Measurements from ENCODE around the gene PKP4.

PKP4 gene

DNA sequence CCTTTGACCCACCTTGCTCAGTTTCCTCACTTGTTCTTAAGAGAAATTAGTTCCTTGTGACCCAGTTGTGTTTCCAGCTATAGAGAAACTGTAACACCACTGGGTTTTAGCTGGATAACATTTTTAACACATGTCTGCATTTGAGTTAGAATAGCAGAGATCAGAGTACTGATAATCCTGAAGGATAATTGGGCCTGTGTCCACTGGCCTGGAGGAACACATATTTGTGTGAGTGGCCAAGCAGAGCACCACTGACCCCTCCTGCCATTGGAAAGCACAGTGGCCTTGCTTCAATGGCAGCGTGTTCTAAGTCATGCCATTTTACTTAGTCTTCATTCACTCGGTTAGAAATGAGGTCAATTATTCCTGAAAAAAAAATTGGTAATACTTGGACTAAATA is 42.6 kb downstream of the PKP4 start:
- no peak for DNase-seq (ENCODE audit: low read depth)

DNA sequence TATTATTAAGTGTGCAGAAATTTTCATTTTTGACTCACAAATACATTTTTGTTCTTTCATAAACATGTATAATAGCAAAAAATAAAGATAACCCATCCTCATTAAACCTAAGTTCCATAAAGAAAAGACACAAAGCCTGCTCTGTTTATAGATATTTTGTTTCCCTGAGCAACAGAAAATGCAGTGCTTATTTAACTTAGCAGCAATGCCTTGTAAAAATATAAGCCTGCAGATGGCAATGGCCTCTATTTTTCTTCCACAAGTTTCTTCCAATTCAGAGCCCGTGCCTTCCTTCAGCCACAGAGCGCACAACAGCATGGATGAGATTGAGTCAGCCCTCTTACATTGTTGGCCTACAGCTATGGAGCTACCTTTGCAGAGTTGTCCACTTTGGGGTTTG is 43.6 kb downstream of the PKP4 start:
- no peak for DNase-seq (ENCODE audit: low read depth)

DNA sequence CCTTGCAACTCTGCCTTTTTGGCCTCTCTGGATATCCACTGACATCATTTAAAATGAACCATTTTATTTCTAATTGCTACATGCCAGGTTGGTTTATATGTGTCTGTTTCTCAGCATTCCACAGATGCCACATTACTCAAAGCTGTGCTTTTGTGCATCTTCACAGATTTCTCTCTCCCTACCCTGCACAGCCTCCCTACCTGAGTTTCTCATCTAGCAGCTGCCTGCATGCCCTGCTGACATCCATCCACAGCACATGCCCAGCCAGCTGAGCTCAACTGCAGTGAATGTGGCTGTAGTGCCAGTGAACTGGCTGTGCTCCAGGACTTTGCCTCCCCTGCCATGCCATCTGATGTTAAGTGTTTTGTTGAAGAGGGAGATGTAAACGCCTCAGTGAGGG is 44.5 kb downstream of the PKP4 start:
- DNase-seq (ENCODE audit: low read depth) = no peak

DNA sequence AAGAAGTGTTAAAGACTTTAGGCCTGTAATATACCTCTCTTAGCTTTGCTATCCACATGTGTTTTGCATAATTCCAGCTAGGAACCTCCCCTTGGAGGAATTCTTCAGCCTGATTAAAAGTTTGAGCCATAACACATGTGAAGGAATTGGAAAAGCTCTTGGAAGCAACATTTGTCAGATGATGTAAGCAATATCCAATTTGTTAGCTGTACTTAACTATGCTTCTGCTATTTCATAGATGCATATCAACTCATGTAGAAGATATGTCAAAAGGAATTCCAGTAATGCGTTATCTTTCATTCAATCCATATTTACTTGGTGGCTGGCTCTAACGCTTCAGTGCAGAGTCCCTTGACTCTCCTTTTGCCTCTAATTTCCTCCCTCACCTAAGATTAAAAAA is 46.2 kb downstream of the PKP4 start:
- no peak for DNase-seq (ENCODE audit: low read depth)

DNA sequence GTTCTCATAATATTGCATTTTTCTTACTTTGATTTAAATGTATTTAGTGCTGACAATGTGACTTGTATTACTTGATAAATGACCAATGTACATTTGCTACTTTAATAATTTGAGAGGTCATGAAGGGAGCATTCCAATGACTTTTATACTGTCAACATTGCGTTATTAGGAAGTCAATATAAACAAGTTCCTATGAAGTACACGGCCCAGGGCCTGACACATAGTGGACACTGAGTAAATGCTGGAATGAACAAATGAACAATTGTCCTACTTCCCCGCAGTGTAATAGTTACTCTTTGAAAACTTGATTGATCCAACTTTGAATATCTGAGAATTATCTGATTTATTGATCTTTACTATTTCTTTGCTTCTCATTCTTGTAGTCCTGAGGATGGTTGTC is 47.3 kb downstream of the PKP4 start:
- no peak for DNase-seq (ENCODE audit: low read depth)

DNA sequence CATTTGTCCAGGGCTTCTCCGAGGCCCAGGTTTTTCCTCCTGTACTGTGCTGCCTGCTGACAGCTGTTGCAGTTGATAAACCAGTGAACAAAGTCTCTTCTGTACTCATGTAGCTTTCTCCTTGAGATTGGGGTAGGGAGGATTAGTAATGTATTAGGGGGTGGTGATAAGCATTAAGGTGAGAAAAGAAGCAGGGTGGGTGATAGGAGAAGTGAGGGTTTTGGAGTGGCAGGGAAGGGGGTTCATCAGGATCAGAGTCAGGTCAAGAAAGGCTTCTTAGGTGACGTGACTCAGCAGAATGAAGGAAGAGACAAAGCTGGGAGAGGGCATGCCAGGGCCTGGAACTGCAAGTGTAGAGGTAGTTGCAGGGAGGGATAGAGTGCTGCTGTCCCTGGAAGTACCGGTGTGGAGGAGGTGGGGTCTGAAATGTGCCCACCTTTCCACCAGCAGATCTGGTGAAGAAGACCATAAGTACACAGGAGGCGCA is 48.7 kb downstream of the PKP4 start:
- DNase-seq (ENCODE audit: low read depth) = no peak

DNA sequence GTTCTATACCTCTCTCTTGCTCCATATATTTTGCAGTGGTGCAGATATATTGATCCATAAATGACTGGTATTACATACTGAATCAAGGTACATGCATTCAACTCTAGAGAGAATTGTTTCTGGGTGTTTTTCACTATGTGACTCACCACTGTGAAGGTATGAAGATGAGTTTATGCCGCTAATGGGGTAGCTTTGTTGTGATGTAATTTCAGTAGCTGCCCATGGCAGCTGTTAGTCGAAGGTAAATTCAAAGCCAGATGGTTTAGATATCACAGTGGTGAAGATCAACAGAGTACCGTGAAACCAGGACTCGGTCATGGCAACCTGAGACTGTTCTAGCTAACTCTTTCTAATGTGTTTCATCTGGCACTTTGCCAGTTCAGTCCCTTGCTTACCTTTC is 50.4 kb downstream of the PKP4 start:
- DNase-seq (ENCODE audit: low read depth) = no peak

DNA sequence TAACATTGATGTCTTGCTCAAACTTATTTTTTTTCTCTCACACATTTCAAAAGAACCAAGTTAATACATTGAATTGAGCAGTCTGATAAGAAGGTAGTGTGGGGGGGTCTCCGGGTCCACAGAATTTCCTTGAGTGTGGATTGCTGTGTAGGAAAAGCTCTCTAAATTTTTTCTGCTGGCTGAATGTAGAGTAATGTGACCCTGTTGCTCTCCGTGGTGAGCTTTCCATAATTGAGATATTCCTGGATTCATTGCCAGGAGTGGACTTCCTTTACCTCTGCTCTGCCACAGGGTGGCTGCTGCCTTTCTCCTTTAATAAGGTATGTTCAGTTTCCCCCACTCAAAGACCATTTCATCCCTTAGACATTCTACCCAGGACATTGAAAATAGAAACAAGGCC is 50.9 kb downstream of the PKP4 start:
- DNase-seq (ENCODE audit: low read depth) = no peak

DNA sequence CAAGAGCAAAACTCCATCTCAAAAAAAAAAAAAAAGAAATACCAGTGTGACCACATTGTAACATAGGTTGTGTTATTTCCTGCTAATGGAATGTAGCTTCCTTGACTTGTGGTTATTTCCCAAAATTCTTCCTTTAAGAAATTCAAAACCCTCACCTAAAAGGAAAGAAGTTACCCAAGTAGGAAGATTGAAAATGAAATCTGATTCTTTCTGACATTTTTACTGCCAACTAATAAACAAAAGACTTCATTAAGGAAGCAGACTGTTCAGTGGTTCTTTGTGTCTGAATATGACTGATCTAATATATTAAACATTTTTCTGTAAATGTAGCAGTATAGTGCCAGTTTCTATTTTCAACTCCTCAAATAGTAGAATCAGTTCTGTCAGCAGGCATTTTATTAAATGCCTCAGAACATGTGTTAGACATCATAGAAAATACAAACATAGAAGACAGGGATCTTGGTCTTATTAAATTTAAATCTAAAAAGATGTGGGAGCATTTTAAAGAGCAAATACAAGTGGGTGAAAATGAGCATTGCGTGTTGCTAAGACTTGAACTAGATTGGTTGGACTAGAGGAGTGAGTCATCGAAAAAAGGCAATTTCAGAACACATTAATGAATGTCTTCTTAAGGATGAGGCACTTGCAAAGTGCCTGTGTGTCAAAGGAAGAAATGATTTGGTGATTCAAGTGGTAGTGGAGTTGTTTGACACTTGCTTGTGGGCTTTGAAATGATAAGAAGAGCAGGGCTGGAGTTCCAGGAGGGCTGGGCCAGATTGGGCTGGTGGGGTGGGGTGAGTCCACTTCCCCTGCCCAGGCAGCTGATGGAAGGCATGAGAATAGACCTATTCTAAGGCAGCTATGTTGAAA is 53.4 kb downstream of the PKP4 start:
- no peak for DNase-seq (ENCODE audit: low read depth)

DNA sequence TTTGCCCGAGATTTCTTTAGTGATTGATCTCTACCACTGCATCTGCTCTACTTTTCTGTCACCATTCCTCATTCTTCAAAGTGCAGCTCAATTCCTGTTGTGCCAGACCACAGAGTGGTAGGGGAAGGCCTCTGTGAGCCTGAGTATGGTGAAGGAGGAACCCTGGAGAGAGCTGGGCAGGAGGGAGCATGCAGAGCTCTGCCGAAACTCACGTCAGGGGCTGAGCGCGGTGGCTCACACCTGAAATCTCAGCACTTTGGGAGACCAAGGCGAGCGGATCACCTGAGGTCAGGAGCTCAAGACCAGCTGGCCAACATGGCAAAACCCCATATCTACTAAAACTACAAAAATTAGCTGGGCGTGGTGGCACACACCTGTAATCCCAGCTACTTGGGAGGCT is 54.1 kb downstream of the PKP4 start:
- DNase-seq (ENCODE audit: low read depth) = no peak

DNA sequence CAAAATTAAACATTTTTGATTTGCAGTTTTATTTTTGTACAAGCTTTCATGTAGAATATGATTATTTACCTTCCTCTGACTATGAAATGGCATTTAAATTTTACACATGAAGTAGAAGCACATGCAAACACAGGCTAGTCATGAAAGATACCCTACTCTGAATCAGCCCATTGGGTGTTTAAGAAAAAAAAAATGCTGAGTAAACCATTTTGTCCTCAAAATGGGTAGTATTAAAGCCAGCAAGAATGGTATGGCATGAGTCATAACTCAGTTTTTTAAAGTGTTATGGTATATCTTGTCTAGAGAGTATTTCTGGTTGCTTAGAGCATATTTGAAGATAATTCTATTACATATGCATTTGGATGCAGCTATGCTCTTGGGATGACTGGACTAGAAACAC is 55.0 kb downstream of the PKP4 start:
- no peak for DNase-seq (ENCODE audit: low read depth)

DNA sequence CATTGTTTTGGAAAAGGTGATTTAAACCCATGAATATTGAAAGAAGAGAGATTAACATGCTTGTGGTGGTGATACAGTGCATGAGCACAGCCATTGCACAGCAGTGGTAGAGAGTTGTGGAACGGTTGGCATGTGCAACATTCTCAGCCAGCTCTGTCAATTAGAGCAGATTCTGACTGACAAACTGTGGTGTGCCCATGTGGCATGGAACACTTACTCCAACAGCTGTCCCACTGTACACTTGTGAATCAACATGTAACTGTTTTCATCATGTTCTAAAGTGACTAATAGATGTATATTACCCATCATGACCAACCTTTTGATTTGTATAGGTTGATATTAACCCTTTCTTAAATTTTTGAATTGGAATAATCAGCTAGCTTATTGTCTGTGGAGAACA is 55.6 kb downstream of the PKP4 start:
- no peak for DNase-seq (ENCODE audit: low read depth)

DNA sequence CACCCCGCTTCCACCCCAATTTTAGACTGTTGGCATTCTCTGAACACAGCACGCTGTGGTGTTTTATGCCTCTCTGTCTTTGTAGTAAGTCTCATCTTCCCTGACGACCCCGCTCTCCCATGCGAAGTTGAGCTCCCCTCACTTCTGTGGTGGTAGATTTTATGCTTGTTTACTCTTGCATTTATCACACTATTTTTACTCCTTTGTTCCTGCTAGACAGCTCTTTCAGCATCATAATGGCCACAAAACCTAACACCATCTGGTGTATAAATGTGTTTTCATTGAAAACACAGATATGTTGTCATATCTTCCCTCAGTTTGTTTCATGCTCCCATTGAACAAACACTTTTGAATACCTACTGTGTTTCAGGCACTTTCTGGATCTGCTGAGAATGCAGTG is 57.1 kb downstream of the PKP4 start:
- no peak for DNase-seq (ENCODE audit: low read depth)

DNA sequence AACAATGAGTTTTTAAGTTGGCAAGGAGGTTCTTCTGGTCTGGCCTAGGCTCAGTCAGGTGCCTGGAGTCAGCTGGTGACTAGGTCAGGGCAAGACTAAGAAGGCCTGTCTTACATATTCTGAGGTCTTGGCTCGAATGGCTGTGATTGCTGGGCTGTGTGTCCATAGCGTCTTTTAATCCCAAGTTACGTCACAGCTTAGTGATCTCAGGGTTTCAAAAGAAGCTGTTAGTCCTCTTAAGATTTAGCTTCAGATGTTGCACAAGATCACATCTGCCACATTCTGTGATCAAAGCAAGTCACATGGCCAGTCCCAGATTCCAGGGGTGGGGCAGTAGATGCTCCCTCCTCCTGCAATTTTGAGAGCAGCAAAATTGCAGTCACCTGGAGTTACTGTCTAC is 61.3 kb downstream of the PKP4 start:
- DNase-seq (ENCODE audit: low read depth) = no peak

DNA sequence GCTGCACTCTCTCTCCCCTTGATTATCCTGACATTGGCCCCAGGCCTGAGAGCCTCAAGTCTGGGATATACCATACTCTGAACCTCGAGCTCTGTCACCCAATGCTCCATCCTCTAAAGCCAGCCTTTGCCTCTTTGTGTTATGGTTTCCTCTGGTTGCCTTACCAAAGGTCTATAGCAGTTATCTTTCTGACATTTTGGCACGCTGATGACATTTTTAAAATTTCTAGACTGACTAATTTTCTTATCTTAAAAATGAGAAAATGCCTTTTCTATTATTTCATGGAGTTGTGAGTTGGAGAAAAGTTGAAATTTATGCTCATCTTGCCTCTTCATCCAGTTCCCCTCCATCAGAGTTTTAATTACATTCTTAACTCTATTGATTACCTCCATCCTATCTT is 62.7 kb downstream of the PKP4 start:
- DNase-seq (ENCODE audit: low read depth) = no peak

DNA sequence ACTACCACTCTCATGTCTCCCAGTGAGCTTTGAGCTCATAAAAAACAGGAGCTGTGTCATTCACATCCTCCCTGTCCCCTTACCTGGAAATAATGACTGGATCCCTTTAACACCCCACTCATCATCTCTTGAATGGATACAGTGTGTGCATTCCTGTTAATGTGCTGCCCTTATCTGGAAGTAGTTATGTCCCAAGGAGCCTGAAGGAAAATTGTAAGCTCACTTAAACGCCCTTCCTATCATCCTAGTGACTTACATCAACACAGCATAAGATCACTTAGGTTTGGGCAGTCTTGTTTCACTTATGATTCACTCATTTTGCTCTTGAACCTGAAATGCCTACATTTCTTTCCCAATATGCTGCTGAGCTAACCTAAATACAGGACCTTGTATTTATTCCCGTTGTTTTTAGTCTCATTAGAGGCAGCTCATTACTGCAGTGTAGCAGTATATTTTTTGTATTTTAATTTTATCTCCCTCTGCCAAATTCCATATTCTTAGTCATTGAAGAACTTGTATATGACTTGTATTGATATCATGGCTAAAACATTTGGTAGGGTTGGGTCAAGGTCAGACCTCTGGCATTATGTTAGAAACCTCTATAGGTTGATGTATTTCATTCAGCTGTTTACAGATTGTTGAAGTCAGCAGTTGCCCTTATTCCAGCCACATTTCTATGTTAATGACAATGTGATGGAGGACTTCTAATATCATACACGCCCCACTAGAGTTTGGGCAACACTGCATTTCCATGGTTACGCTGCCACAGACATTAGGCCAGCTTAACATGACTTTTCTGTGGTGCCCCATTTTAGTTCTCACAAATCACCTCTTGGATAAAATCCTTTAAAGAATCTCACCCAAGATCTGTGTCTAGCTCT is 72.9 kb downstream of the PKP4 start:
- DNase-seq (ENCODE audit: low read depth) = no peak

DNA sequence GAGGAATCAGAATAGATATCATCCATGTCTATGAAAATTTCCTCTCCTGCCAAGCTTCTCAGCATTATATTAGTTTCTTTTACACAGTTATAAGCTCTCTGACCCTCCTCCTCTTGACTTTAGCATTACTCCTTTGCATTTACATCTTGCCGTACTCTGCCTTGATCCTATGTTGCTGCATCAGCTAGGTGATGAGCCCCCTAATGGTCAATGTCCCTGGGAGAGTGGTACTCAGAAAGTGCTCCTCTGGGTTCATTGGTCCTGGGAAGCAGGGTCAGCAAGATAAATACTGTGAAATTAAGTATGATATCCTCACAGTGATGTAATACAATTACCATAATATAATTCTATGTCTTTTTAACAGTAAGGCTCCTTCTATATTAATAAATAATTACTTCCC is 74.1 kb downstream of the PKP4 start:
- DNase-seq (ENCODE audit: low read depth) = no peak

DNA sequence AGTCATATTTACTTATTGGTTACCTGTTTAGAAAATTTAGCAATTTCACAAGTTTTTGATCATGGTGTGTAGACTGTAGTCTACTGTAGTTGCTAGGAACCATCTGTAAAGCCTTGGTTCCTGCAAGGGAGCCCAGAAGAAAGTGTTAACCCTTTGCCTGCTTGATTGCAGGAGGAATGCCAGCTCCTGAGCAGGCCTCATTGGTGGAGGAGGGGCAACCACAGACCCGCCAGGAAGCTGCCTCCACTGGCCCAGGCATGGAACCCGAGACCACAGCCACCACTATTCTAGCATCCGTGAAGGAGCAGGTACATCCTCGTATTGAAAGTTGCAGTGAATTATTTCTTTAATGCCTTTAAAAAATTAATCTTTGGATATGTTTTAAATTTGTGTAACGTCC is 76.3 kb downstream of the PKP4 start:
- DNase-seq (ENCODE audit: low read depth) = no peak

DNA sequence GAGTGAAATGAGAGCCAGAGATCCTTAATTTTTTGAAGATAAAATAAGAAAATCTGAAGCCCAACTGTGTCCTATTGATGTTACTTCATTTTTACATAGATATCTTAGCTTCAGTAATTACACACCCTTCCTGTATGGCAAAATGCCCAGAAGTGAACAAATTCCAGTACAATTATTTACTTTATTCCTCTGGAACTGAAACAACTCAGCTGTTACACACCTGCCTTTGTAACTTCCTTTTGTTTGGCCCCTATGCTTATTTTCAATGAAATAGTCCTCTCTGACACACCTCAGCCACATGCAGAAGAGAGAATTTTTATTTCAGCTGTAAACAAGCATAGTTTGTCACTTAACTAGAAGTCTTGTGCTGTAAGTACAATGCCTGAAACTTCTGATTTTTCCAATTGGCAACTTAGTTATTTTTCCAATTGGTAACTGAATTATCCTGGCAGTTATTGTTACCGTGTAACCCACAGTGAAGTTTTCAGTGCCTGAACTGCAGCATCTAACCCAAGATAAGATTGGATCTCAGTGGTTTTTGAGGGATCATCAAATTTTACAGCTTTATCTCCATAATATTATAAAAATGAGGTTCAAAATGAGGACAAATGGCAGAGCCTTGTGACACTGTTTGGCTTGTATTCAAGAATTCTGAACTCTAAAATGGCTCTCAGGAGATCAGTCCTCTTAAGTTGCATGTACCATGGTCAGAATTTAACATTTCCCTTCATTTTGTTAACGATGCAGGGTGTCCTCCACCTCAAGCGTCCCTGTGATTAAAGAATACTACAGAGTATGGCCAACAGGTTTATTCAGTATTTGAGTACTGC is 82.6 kb downstream of the PKP4 start:
- DNase-seq (ENCODE audit: low read depth) = no peak

DNA sequence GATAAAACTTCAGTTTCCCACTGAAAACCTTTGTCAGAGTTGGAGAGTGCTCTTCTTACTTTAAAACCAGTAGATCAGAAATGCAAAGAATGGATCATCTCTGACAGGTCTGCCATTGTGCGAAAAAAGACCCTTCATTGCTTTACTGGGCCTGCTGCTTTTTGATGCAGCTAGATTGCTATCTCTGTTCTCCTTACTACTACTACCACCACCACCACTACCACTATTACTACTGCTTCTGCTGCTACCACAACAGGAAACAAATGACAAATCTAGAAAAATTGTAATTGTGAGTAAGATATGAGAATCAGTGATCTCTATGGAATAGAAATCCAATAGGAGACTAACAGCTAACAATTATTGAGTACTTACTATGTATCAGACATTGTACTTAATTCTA is 85.8 kb downstream of the PKP4 start:
- no peak for DNase-seq (ENCODE audit: low read depth)

DNA sequence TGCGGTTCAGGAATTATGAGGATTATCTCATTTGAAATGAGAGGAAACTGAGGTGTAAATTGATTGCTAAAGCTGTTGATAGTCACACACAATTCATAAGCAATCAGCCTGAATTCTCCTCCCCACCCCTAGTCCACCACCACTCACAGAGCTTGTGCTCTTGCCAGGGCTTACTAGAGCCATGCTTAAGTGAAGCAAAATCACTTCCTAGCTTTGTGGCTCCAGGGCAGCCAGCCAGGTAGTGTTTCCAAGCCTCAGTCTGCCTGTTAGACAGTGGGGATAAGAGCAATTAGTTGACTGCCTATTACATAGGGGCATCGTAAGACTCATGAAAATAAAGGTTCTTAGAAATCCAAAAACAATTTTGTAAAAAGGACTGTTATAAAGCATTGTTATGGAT is 87.2 kb downstream of the PKP4 start:
- DNase-seq (ENCODE audit: low read depth) = no peak

DNA sequence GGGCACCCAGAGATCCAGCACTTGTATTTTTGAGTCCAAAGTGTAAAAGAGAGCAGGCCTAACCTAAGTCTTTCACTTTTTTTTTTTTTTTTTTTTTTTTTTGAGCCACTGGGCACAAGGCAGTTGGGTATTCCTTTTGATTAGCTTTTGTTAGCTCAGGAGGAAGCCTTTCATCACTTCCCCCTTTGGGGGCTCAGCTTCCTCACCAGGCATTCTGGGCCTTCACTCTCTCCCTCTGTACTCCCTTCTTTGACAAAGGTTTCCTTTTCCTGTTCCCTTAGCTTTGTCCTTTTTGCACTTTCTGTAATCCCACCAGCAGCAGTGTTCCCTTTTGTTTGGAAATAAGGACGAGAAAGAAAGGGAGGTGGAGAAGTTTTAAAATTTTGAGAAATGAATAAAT is 88.2 kb downstream of the PKP4 start:
- DNase-seq (ENCODE audit: low read depth) = no peak

Measured in stimulated activated CD8-positive, alpha-beta memory T cell treated with anti-CD3 and anti-CD28 coated beads, Interleukin-7, amount 100 ng/mL, for 24 hours (primary cell).